ENCODE results near the gene GRIA4. TPM values are rescaled to one million over a fixed set of nuclear protein-coding genes. Genes with fewer than 3 reads are reported as not detected.

GRIA4 gene
- total RNA-seq, 1 experiment from 2014 or later = 28.8 TPM

DNA sequence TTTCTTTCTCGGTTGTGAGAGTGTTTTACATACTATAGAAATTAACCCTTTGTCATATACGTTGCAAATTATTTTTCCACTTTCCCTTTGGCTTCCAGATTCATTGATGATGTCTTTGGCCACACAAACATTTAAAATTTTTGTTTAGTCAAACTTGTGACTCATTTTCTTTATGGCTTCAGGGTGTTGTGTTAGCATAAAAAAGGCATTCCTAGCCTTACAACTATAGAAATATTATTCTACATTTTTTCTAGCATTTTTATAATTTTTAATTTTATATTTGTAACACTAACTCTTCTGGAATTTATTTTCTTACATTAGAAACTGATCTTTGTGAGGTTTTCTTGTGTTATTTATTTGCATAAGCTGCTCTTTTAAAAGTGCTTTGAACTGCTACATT lies 12.1 kb downstream of the GRIA4 start:
- in situ Hi-C loops (cut with HindIII; ENCODE audit: low pct_unique_long_range_greater_than_20kb, low sequenced_read_pairs) = no loop called here
- no peak for DNase-seq (ENCODE audit: low read depth)

GRCh38 chr11:105632316-105632715 lies 22.4 kb downstream of the GRIA4 start:
- in situ Hi-C loops (cut with HindIII; ENCODE audit: low pct_unique_long_range_greater_than_20kb, low sequenced_read_pairs) = no loop called here
- no peak for DNase-seq (ENCODE audit: low read depth)

GRCh38 chr11:105635466-105635865 lies 25.6 kb downstream of the GRIA4 start:
- DNase-seq (ENCODE audit: low read depth) = no peak
- in situ Hi-C loops (cut with HindIII; ENCODE audit: low pct_unique_long_range_greater_than_20kb, low sequenced_read_pairs) = no loop called here

DNA sequence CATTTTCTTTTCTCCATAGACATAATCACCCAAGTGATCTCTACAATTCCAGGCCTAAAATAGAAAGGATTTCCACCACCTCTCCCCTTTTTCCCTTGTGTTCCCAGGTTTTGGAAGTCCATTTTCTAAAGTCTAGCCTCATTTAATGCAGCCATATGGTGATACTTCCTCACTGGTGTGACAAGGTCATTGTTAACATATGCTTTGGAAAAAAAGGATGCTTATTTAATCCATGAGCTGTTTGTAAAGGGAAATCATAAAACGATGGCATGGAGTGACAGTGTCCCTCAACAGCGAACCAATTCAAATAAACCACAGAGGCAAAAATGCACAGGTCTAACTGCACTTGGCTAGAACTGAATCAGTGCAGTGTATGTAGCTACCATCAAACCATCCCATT lies 26.6 kb downstream of the GRIA4 start:
- in situ Hi-C loops (cut with HindIII; ENCODE audit: low pct_unique_long_range_greater_than_20kb, low sequenced_read_pairs) = no loop called here
- DNase-seq (ENCODE audit: low read depth) = no peak

DNA sequence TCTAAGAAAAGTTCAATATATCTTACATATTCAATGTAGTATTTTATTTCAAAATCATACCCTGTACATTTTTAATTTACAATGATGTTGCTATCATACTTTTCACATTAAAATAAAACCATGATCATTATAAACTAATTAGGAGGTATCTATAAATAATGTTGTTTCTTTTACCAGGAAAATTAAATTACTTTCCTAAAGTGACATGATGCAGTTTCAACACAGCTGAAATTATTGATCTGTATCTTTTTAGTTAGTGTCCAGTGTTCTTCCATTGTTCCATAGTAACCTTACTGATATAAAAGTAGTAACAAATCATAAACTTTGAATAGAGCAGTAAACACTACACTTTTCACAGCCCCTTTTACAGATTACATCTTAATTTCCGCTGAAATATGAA lies 29.7 kb downstream of the GRIA4 start:
- in situ Hi-C loops (cut with HindIII; ENCODE audit: low pct_unique_long_range_greater_than_20kb, low sequenced_read_pairs) = no loop called here
- DNase-seq (ENCODE audit: low read depth) = no peak

DNA sequence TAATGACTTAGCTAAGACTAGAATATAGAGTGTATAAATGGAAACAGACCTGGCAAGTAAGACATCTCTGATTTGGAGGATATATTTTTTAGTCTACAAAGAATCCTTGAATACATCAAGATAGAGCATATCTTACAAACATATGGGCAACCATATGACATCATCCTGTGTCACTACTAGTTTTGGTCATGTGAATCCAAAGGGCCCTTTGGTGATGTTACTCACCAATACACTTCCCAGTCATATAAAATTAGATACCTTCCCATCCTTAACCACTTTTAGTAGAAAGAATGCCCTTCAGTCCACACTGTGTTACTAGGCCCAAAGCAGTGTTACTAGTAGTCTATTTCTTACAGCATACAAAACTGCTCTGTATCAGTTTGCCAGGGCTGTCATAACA lies 31.6 kb downstream of the GRIA4 start:
- DNase-seq (ENCODE audit: low read depth) = no peak
- in situ Hi-C loops (cut with HindIII; ENCODE audit: low pct_unique_long_range_greater_than_20kb, low sequenced_read_pairs) = no loop called here

DNA sequence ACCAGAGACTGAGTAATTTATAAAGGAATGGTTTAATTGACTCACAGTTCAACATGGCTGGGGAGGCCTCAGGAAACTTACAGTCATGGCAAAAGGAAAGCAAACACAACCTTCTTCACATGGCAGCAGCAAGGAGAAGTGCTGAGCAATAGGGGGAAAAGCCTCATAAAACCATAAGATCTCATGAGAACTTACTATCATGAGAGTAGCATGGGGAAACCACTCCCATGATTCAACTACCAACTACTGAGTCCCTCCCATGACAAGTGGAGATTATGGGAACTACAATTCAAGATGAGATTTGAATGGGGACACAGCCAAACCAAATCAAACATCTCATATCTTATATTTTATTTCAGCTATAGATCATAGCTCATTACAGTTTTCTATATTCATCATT lies 33.0 kb downstream of the GRIA4 start:
- no peak for DNase-seq (ENCODE audit: low read depth)
- in situ Hi-C loops (cut with HindIII; ENCODE audit: low pct_unique_long_range_greater_than_20kb, low sequenced_read_pairs) = no loop called here

DNA sequence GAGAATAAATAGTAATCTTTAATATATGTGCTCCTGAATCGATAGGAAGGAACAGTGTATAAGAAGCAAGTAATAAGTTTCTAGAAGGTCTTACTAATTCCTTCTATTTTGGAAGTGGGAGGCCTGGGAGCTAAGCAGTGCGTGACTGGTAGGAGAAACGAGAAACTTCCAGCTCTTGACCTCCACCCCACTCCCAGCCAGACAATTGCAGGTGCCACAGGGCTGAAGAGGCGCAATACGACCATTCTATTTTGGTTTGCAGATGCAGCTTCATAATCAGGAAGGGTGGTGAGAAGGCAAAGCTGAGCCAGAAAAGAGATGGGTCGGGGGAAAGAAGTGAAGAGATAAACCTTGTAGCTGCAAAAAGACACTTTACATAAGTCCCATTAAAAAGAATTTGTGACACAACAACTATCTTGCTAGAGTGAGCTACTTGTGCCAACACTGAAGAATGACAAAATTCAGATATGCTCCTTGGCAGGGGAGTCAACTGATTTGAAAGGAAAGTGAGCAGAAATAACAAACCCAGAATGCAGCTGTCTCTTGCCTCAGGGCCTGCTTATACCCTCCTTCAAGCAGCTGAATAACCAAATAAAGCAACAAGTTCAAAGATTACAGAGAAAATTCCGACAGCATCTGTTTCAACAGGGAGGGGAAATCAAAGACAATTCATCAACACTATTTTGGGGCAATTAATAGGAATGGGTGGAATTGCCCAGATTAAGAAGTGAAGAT lies 35.1 kb downstream of the GRIA4 start:
- in situ Hi-C loops (cut with HindIII; ENCODE audit: low pct_unique_long_range_greater_than_20kb, low sequenced_read_pairs) = no loop called here
- DNase-seq (ENCODE audit: low read depth) = no peak

DNA sequence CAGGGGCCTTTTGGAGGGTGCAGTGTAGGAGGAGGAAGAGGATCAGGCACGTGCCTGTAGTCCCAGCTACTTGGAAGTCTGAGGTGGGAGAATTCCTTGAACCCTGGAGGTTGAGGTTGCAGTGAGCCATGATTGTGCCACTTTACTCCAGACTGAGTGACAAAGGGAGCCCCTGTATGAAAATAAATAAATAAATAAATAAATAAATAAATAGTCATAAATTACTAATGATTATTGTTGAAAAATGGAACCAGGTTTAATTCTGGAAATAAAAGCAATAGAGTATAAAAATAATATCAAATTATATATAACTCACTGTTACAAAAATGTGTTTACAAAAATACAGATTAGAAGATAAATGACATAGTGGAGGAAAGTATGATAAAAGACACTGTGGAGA lies 37.9 kb downstream of the GRIA4 start:
- in situ Hi-C loops (cut with HindIII; ENCODE audit: low pct_unique_long_range_greater_than_20kb, low sequenced_read_pairs) = no loop called here
- no peak for DNase-seq (ENCODE audit: low read depth)

DNA sequence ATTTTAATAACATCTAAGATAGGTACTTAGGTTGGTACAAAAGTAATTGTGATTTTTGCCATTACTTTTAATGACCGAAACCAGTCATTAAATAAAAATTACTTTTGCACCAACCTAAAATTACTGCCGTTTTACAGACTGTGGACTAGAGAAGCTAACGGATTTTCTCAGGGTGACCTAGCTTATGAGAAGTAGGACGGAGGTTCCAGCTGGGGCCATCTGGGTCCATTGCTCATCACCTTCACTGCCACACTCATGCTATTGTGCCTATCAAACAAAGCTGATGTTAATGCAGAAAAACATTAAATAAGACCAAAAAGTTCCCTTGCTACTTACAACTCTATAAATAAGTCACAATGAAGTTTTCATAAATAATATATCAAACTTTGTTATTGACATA lies 38.9 kb downstream of the GRIA4 start:
- in situ Hi-C loops (cut with HindIII; ENCODE audit: low pct_unique_long_range_greater_than_20kb, low sequenced_read_pairs) = no loop called here

GRCh38 chr11:105665281-105665680 lies 55.4 kb downstream of the GRIA4 start:
- DNase-seq (ENCODE audit: low read depth) = no peak
- in situ Hi-C loops (cut with HindIII; ENCODE audit: low pct_unique_long_range_greater_than_20kb, low sequenced_read_pairs) = no loop called here

More for the DNA sequence above, 38.9 kb downstream of the GRIA4 start:
- no peak for DNase-seq (ENCODE audit: low read depth)

DNA sequence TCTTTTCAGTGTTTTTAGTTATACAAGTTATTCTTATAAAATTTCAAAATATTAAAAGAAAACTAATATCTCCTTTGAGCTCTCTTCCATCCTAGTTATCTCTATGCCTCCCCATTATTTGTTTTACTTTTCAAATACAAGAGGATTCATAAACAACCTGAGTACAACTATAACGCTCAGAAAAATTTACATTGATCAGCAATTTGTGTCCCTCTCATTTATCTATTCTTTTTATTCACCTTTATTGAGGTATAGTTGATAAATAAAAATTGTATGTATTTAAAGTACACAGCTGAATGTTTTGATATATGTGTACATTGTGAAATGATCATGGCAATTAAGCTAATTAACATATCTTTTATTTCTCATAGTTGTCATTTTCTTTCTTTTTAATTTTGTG lies 57.6 kb downstream of the GRIA4 start:
- DNase-seq (ENCODE audit: low read depth) = no peak
- in situ Hi-C loops (cut with HindIII; ENCODE audit: low pct_unique_long_range_greater_than_20kb, low sequenced_read_pairs) = no loop called here

GRCh38 chr11:105670811-105671210 lies 60.9 kb downstream of the GRIA4 start:
- in situ Hi-C loops (cut with HindIII; ENCODE audit: low pct_unique_long_range_greater_than_20kb, low sequenced_read_pairs) = no loop called here
- DNase-seq (ENCODE audit: low read depth) = peak; percentile 17

DNA sequence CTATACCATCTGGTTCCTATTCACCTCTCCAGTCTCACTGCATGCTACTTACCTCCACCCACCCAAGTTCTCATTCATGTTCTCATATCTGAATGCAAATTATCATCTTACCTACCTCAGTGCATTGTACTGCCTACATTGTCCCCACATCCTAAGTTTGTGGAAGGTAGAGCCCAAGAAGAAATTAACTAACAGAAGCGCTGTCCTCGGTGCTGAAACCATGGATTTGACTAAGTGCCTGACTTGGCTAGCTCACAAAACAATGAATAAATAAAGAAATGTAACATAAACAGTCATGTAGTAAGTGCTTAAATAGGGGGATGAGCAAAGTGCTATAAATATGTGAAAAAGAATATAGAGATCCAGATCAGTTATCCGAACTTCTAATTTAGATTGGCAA lies 63.2 kb downstream of the GRIA4 start:
- DNase-seq (ENCODE audit: low read depth) = peak; percentile 23
- in situ Hi-C loops (cut with HindIII; ENCODE audit: low pct_unique_long_range_greater_than_20kb, low sequenced_read_pairs) = no loop called here

- in situ Hi-C loops (cut with HindIII; ENCODE audit: low pct_unique_long_range_greater_than_20kb, low sequenced_read_pairs) = no loop called here
- peak; percentile 15 for DNase-seq (ENCODE audit: low read depth)
These were observed 79.8 kb downstream of the GRIA4 start for GRCh38 chr11:105689631-105690030.

- DNase-seq (ENCODE audit: low read depth) = no peak
- in situ Hi-C loops (cut with HindIII; ENCODE audit: low pct_unique_long_range_greater_than_20kb, low sequenced_read_pairs) = no loop called here
These were observed 80.6 kb downstream of the GRIA4 start for GRCh38 chr11:105690467-105690866.

DNA sequence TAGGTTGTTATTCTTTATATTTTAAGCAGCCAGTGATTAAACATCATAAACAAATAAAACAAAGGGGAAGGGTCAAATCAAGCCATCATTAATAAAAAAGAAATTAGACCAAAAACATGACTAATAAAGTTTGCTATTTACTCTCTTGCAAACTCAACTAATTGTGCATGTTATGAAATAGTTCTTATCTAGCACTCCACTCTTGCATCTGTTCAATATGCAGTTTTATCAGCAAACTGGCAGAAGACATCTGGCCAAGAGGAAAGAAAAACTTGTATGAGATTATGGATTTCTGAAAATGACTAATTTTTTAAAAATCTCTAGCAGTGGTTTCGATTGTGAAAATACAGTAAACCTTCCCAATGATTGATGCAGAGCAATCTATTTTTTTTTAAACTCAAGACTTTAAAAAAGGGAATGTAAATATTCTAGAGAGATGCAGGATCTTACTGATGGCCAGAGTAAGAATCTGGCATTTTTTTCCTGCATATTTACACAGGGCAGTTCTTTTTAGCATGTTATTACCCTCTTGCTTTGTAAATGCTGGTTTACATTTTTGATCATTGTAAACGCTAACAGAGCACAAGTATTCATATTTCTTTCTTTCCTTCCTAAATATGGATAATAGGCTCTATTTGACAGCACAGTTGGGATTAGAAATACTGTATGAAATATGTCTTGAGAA lies 83.3 kb downstream of the GRIA4 start:
- in situ Hi-C loops (cut with HindIII; ENCODE audit: low pct_unique_long_range_greater_than_20kb, low sequenced_read_pairs) = no loop called here
- DNase-seq (ENCODE audit: low read depth) = no peak

DNA sequence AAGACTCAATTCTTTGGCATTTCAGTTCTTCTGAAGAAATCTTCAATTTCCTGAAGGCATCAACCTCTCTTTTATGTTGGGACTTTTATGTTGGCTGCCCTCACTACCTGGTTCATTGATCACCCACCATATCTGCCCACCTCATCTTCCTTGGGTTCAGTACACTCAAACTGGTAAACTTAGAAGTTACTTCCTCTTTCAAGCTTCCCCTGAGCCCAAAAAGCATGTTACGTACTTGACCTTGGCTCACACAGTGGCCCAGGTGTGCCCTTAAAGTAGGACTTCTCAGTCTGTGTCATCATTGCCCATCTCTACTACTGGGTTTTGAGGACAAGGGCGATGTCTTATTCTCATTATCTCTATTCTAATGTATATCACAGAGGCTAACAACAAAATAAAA lies 86.1 kb downstream of the GRIA4 start:
- in situ Hi-C loops (cut with HindIII; ENCODE audit: low pct_unique_long_range_greater_than_20kb, low sequenced_read_pairs) = no loop called here
- no peak for DNase-seq (ENCODE audit: low read depth)

GRCh38 chr11:105697291-105697690 lies 87.4 kb downstream of the GRIA4 start:
- in situ Hi-C loops (cut with HindIII; ENCODE audit: low pct_unique_long_range_greater_than_20kb, low sequenced_read_pairs) = no loop called here
- DNase-seq (ENCODE audit: low read depth) = no peak

DNA sequence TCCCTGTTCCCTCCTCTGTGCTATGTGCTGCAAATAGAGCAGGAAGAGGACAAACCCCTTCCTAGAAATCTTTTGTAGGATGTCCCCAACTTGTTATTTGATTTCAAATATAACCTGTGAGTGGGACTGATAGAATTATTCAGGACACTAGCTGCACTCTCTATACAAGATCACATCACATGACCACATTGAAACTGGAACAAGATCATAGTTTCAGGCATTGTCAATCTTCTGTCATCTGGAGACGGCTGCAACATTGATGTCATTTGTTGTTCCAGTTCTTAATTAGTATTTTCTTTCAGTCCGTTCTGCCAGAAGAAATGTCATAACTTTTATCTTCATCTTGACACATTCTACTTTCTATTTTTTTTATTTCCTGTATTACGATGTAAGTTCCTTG lies 89.3 kb downstream of the GRIA4 start:
- in situ Hi-C loops (cut with HindIII; ENCODE audit: low pct_unique_long_range_greater_than_20kb, low sequenced_read_pairs) = no loop called here
- no peak for DNase-seq (ENCODE audit: low read depth)

Measured in Caki2 (cell line).